ENCODE measurements around the gene STK25. TPM values are rescaled to one million over a fixed set of nuclear protein-coding genes. Genes with fewer than 3 reads are reported as not detected.

STK25 gene
- total and polyA plus RNA-seq, 2 of the 8 experiments (the other 6 are each of a cell fraction or from before 2014, with no cell fraction given) = 159 to 546 TPM

DNA sequence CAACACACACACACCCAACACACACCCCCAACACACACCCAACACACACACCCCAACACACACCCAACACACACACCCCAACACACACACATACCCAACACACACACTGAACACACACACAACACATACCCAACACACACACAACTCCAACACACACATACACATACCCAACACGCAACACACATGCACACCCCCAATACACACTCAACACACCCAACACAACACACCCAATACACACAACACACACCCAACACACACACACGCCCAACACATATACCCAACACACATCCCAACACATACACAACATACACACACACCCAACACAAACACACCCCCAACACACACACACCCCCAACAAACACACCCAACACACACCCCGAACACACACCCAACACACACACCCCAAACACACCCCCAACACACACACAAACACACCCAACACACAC lies 8.2 kb upstream of the STK25 start:
- TF ChIP-seq FOSL1 (IDR thresholded peaks at IDR 0.05; ENCODE audit: insufficient read depth, low read depth, low read length) (no peak), POLR2A (IDR thresholded peaks at IDR 0.05; ENCODE audit: control extremely low read depth in 1 of 2, low read depth in 2 of 2, low read length in 2 of 2) (no peak), BACH1 (IDR thresholded peaks at IDR 0.05; ENCODE audit: low read length) (no peak), EGR1 (IDR thresholded peaks at IDR 0.05; ENCODE audit: borderline replicate concordance, low read depth, low read length) (no peak), TEAD4 (IDR thresholded peaks at IDR 0.05; ENCODE audit: low read depth, low read length) (no peak), JUN (IDR thresholded peaks at IDR 0.05; ENCODE audit: low read depth, low read length) (no peak), RAD21 (IDR thresholded peaks at IDR 0.05 in 1 of 2, conservative IDR thresholded peaks at IDR 0.05 in 1 of 2; ENCODE audit: low read depth in 2 of 2, low read length in 2 of 2) (no peak), SUZ12 (IDR thresholded peaks at IDR 0.05; ENCODE audit: low read length) (no peak), CBX8 (IDR thresholded peaks at IDR 0.05; ENCODE audit: borderline replicate concordance, low read depth, low read length) (no peak)
- DNase-seq (ENCODE audit: low read depth in 1 of 2, low spot score in 2 of 2) = no peak
- peak overlapping the region; percentile 97 for H3K56ac ChIP-seq (replicated peaks; ENCODE audit: insufficient read length, low read depth, low read length)
- H3K79me2 ChIP-seq (ENCODE audit: control insufficient read depth in 1 of 2, insufficient read depth in 2 of 2, low read length in 2 of 2) = no peaks in the 10 kb centered on the region
- FAIRE-seq = no peak
- no peaks in the 10 kb centered on the region for H3K4me1 ChIP-seq (replicated peaks in 1 of 4; ENCODE audit: control insufficient read depth in 3 of 4, insufficient read depth in 4 of 4, low read length in 3 of 4)
- no peaks in the 10 kb centered on the region; a peak in 1 of 8 replicates for H3K36me3 ChIP-seq (ENCODE audit: control insufficient read depth in 2 of 4, insufficient read depth in 4 of 4, low read length in 3 of 4)
- no peak overlapping the region for H3K4ac ChIP-seq (replicated peaks; ENCODE audit: insufficient read length, low read depth, low read length)
- H2BK12ac ChIP-seq (ENCODE audit: low read depth, low read length) = no peak overlapping the region
- H3K27ac ChIP-seq (ENCODE audit: low read depth, low read length) = no peak overlapping the region
- no peak overlapping the region for H3K4me2 ChIP-seq (ENCODE audit: insufficient read depth in 1 of 2, low read depth in 2 of 2, low read length in 2 of 2)
- no peak overlapping the region for H3K4me3 ChIP-seq (ENCODE audit: extremely low read depth in 1 of 4, insufficient read depth in 2 of 4, low read depth in 3 of 4, low read length in 4 of 4)
- no peak overlapping the region for H2AFZ ChIP-seq (ENCODE audit: low read length)
- no peak overlapping the region for H3K23ac ChIP-seq (ENCODE audit: insufficient read length)
- 93 to 100% methylated on average over 2 to 3 of the region's 3 CpGs for WGBS, 2 experiments (ENCODE audit: extremely low coverage in 1 of 2, insufficient coverage in 1 of 2, insufficient read length in 1 of 2, insufficient replicate concordance in 2 of 2, low coverage in 1 of 2, low lambda C conversion rate in 2 of 2, missing lambda C conversion rate in 1 of 2)
- H2BK20ac ChIP-seq (ENCODE audit: low read length) = no peak overlapping the region
- H3K14ac ChIP-seq (ENCODE audit: insufficient read length) = no peak overlapping the region
- H3K79me1 ChIP-seq (ENCODE audit: low read depth, low read length) = no peaks in the 10 kb centered on the region
- no peak overlapping the region for H4K5ac ChIP-seq (ENCODE audit: insufficient read length, low read depth, low read length)
- no peak overlapping the region for H2AK5ac ChIP-seq (ENCODE audit: low read depth, low read length)
- POLR2A ChIA-PET (ENCODE audit: partially characterized antibody) = no interaction called here
- CTCF ChIA-PET (ENCODE audit: partially characterized antibody) = interaction anchor here (1.4 kb wide), 1 partner anchor 12 kb away, joined by 4 read pairs; no protein-coding TSS in a partner anchor
- H3K18ac ChIP-seq (ENCODE audit: extremely low read depth, low read length) = no peak overlapping the region
- peaks cover 0 to 10% of the 10 kb centered on the region in 2 experiments for H4K20me1 ChIP-seq (replicated peaks in 1 of 2; ENCODE audit: control insufficient read depth in 1 of 2, insufficient read depth in 2 of 2, low read length in 2 of 2)
- H4K8ac ChIP-seq (ENCODE audit: extremely low read depth, insufficient read depth, low read length) = no peak overlapping the region; the same call in 1 of the 2 replicates
- peak overlapping the region in 1 of 4 experiments; percentile 32; a peak in 3 of 7 replicates for H3K9ac ChIP-seq (replicated peaks in 1 of 4; ENCODE audit: extremely low read depth in 1 of 4, low read depth in 3 of 4, low read length in 3 of 4)
- H4K91ac ChIP-seq (replicated peaks; ENCODE audit: insufficient read length, low read length) = peak overlapping the region; percentile 54
- H3K27me3 ChIP-seq (replicated peaks in 1 of 4; ENCODE audit: control insufficient read depth in 3 of 4, extremely low read depth in 1 of 4, insufficient read depth in 3 of 4, low read length in 3 of 4) = peaks cover 0 to 4% (median 0%) of the 10 kb centered on the region in 4 experiments; a peak in 2 of 7 replicates
- H3K9me3 ChIP-seq (ENCODE audit: insufficient read depth in 2 of 2, low read depth in 1 of 2, low read length in 1 of 2) = peaks cover 0 to 4% of the 10 kb centered on the region in 2 experiments; a peak in 1 of 4 replicates
- no peak overlapping the region for H2BK5ac ChIP-seq (ENCODE audit: low read depth, low read length)
- H3K23me2 ChIP-seq (ENCODE audit: low read depth, low read length) = peaks cover 15% of the 10 kb centered on the region
- H2BK120ac ChIP-seq (replicated peaks; ENCODE audit: low read depth, low read length) = no peak overlapping the region
- 0 out of 2 replicates have a peak overlapping the region, but pooled peaks have one; percentile 84 for H2BK15ac ChIP-seq (ENCODE audit: low read length)
